Measurements from ENCODE around the gene CNDP1. TPM values are rescaled to one million over a fixed set of nuclear protein-coding genes. Genes with fewer than 3 reads are reported as not detected.

Gene CNDP1
- total RNA-seq, 2 experiments from 2014 or later: 0.25 to 0.39 TPM

DNA sequence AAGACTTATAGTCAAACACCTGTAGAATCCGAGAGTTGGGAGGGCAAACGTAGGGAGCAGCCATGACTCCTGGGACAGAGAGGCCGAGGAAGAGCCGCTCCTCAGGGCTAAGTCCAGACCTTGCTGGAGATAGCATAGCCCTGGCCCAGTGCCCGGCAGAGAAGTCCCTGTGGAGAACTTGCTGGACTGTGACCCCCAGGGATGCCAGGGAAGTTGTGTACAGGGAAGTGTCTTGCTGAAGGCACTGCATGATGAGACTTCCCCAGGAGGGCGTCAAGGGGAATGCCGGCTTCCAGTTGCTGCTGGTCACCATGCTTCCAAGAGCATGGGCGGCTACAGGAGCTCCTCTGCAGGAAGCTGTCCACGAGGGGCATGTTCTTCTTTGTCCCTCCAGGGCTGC, 8.6 kb upstream of the CNDP1 start:
- Mint-ChIP-seq H3K9me3 (no peaks in the 10 kb centered on the region), H3K4me1 (ENCODE audit: low read depth) (no peaks in the 10 kb centered on the region), H3K4me3 (no peak overlapping the region), H3K36me3 (ENCODE audit: low read depth) (peaks cover 15% of the 10 kb centered on the region), H3K27ac (no peak overlapping the region), H3K27me3 (peaks cover 9% of the 10 kb centered on the region)
- TF ChIP-seq, protein P1, sequence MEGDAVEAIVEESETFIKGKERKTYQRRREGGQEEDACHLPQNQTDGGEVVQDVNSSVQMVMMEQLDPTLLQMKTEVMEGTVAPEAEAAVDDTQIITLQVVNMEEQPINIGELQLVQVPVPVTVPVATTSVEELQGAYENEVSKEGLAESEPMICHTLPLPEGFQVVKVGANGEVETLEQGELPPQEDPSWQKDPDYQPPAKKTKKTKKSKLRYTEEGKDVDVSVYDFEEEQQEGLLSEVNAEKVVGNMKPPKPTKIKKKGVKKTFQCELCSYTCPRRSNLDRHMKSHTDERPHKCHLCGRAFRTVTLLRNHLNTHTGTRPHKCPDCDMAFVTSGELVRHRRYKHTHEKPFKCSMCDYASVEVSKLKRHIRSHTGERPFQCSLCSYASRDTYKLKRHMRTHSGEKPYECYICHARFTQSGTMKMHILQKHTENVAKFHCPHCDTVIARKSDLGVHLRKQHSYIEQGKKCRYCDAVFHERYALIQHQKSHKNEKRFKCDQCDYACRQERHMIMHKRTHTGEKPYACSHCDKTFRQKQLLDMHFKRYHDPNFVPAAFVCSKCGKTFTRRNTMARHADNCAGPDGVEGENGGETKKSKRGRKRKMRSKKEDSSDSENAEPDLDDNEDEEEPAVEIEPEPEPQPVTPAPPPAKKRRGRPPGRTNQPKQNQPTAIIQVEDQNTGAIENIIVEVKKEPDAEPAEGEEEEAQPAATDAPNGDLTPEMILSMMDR (IDR thresholded peaks at IDR 0.05): no peak
- Histone ChIP-seq H3K27me3 (ENCODE audit: control insufficient read depth in 1 of 2, insufficient read depth in 2 of 2, low read length in 2 of 2) (peaks cover 0 to 2% of the 10 kb centered on the region in 2 experiments), H3K4me1 (ENCODE audit: insufficient read depth, low read length) (no peaks in the 10 kb centered on the region), H3K9me3 (ENCODE audit: control insufficient read depth in 1 of 2, insufficient read depth in 1 of 2, low read length in 2 of 2) (no peaks in the 10 kb centered on the region), H3K27ac (ENCODE audit: low read depth in 1 of 2, low read length in 2 of 2) (no peak overlapping the region), H3K36me3 (ENCODE audit: insufficient read depth, low read length) (peaks cover 9% of the 10 kb centered on the region), H3K4me3 (ENCODE audit: low read length) (no peak overlapping the region)
- intact Hi-C loops (cut with DNase I, micrococcal nuclease): loop anchor here in 1 of 2 experiments (5.0 kb wide), 1 partner anchor 47 kb away; no protein-coding TSS in a partner anchor
- DNase-seq (no peak), ATAC-seq (ENCODE audit: poor library complexity) (no peak)
- CTCF ChIA-PET: no interaction called here
- POLR2A ChIA-PET: no interaction called here

DNA sequence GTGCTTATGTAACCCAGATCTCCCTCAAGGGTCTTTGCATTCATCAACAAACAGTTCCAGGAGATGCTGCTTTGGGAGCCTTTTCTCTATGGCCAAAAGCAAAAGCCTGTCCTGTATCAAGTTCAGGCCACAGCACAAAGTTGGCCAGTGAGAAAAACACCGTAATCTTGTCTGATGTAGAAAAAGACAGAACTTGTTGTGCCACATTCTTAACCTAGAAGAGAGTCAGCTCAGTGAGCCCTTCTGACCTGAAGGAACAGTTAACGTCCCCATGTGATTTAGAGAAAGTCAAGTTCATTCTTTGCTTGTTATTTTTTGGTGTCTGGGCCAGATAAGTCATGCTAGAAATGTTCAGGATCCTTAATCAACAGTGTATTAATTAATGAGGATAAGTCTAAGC, 7.8 kb upstream of the CNDP1 start:
- H3K9me3 Mint-ChIP-seq: no peaks in the 10 kb centered on the region
- no peak for DNase-seq
- Histone ChIP-seq H3K27me3 (ENCODE audit: control insufficient read depth in 1 of 2, insufficient read depth in 2 of 2, low read length in 2 of 2) (peaks cover 0 to 2% of the 10 kb centered on the region in 2 experiments), H3K4me1 (ENCODE audit: insufficient read depth, low read length) (no peaks in the 10 kb centered on the region), H3K4me3 (ENCODE audit: low read length) (no peak overlapping the region), H3K27ac (ENCODE audit: low read depth in 1 of 2, low read length in 2 of 2) (no peak overlapping the region), H3K9me3 (ENCODE audit: control insufficient read depth in 1 of 2, insufficient read depth in 1 of 2, low read length in 2 of 2) (no peaks in the 10 kb centered on the region), H3K36me3 (ENCODE audit: insufficient read depth, low read length) (peaks cover 3% of the 10 kb centered on the region)
- TF ChIP-seq, protein P1 (IDR thresholded peaks at IDR 0.05): no peak
- ChIA-PET POLR2A (no interaction called here), CTCF (no interaction called here)
- H3K4me1 Mint-ChIP-seq (ENCODE audit: low read depth): no peaks in the 10 kb centered on the region
- H3K27me3 Mint-ChIP-seq: peaks cover 10% of the 10 kb centered on the region
- H3K4me3 Mint-ChIP-seq: no peak overlapping the region
- ATAC-seq (ENCODE audit: poor library complexity): no peak
- intact Hi-C loops (cut with DNase I, micrococcal nuclease): loop anchor here in 1 of 2 experiments (5.0 kb wide), 1 partner anchor 46 kb away; no protein-coding TSS in a partner anchor
- peaks cover 8% of the 10 kb centered on the region for H3K36me3 Mint-ChIP-seq (ENCODE audit: low read depth)
- no peak overlapping the region for H3K27ac Mint-ChIP-seq

DNA sequence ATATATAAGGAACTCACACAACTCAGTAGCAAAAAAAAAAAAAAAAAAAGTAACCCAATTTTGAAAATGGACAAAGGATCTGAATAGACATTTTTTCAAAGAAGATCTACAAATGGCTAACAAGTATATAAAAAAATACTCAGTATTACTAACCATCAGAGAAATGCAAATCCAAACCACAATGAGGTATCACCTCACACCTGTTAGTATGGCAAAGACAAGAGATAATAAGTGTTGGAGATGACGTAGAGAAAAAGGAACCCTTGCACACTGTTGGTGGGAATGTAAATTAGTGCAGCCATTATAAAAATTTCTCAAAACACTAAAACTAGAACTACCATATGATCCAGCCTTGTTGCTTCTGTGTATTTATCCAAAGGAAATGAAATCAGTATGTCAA, 5.8 kb upstream of the CNDP1 start:
- intact Hi-C loops (cut with DNase I, micrococcal nuclease): loop anchor here in 1 of 2 experiments (5.0 kb wide), 1 partner anchor 44 kb away; no protein-coding TSS in a partner anchor
- H3K4me1 ChIP-seq (ENCODE audit: insufficient read depth, low read length): no peaks in the 10 kb centered on the region

More for the DNA sequence above, 5.8 kb upstream of the CNDP1 start:
- no peak overlapping the region for H3K27ac Mint-ChIP-seq
- Histone ChIP-seq H3K27ac (ENCODE audit: low read depth in 1 of 2, low read length in 2 of 2) (no peak overlapping the region), H3K36me3 (ENCODE audit: insufficient read depth, low read length) (no peaks in the 10 kb centered on the region), H3K9me3 (ENCODE audit: control insufficient read depth in 1 of 2, insufficient read depth in 1 of 2, low read length in 2 of 2) (no peaks in the 10 kb centered on the region), H3K27me3 (ENCODE audit: control insufficient read depth in 1 of 2, insufficient read depth in 2 of 2, low read length in 2 of 2) (peaks cover 0 to 2% of the 10 kb centered on the region in 2 experiments), H3K4me3 (ENCODE audit: low read length) (no peak overlapping the region)
- CTCF ChIA-PET: no interaction called here
- DNase-seq: no peak
- no peak overlapping the region for H3K4me3 Mint-ChIP-seq
- H3K9me3 Mint-ChIP-seq: no peaks in the 10 kb centered on the region
- peaks cover 10% of the 10 kb centered on the region for H3K27me3 Mint-ChIP-seq
- TF ChIP-seq, protein P1 (IDR thresholded peaks at IDR 0.05): no peak
- H3K36me3 Mint-ChIP-seq (ENCODE audit: low read depth): no peaks in the 10 kb centered on the region
- ATAC-seq (ENCODE audit: poor library complexity): no peak
- POLR2A ChIA-PET: no interaction called here
- H3K4me1 Mint-ChIP-seq (ENCODE audit: low read depth): no peaks in the 10 kb centered on the region
